Measurements from ENCODE around the gene HOXA1.
A peak's percentile ranks its signal among the peaks of the same experiment; 100 is the strongest.

Gene HOXA1

GRCh38 chr7:27117887-27118491, 22.2 kb upstream of the HOXA1 start:
- Histone ChIP-seq H3K36me3 (ENCODE audit: control insufficient read depth in 5 of 5, insufficient read depth in 5 of 5, low read length in 5 of 5) (peaks cover 5 to 15% (median 9%) of the 10 kb centered on the region in 5 donors), H3K27me3 (ENCODE audit: control insufficient read depth in 5 of 5, insufficient read depth in 4 of 5, low read length in 5 of 5) (no peaks in the 10 kb centered on the region), H3K27ac (ENCODE audit: low read depth, low read length) (peak overlapping the region; percentile 80), H3K4me1 (ENCODE audit: control insufficient read depth in 5 of 5, insufficient read depth in 5 of 5, low read length in 5 of 5) (peaks cover 4 to 92% (median 61%) of the 10 kb centered on the region in 5 donors), H3K9me3 (ENCODE audit: control insufficient read depth in 5 of 5, low read length in 5 of 5) (no peaks in the 10 kb centered on the region), H3K4me3 (ENCODE audit: low read depth in 1 of 5, low read length in 5 of 5) (peak overlapping the region in 4 of 5 donors; percentile 25 to 53 (median 46)), H3K9ac (ENCODE audit: low read length in 5 of 5) (peak overlapping the region in 1 of 5 donors; percentile 52)

- Histone ChIP-seq H3K4me3 (ENCODE audit: low read depth in 1 of 5, low read length in 5 of 5) (peak overlapping the region in 3 of 5 donors; percentile 25 to 53 (median 47)), H3K9me3 (ENCODE audit: control insufficient read depth in 5 of 5, low read length in 5 of 5) (no peaks in the 10 kb centered on the region), H3K36me3 (ENCODE audit: control insufficient read depth in 5 of 5, insufficient read depth in 5 of 5, low read length in 5 of 5) (peaks cover 4 to 8% (median 5%) of the 10 kb centered on the region in 5 donors), H3K9ac (ENCODE audit: low read length in 5 of 5) (peak overlapping the region in 1 of 5 donors; percentile 66), H3K4me1 (ENCODE audit: control insufficient read depth in 5 of 5, insufficient read depth in 5 of 5, low read length in 5 of 5) (peaks cover 5 to 92% (median 69%) of the 10 kb centered on the region in 5 donors), H3K27me3 (ENCODE audit: control insufficient read depth in 5 of 5, insufficient read depth in 4 of 5, low read length in 5 of 5) (no peaks in the 10 kb centered on the region), H3K27ac (ENCODE audit: low read depth, low read length) (peak overlapping the region; percentile 80)
Measured at GRCh38 chr7:27116962-27117886, 21.4 kb upstream of the HOXA1 start.

GRCh38 chr7:27116031-27116961, 20.5 kb upstream of the HOXA1 start:
- Histone ChIP-seq H3K4me3 (ENCODE audit: low read depth in 1 of 5, low read length in 5 of 5) (peak overlapping the region in 4 of 5 donors; percentile 27 to 54 (median 46)), H3K9me3 (ENCODE audit: control insufficient read depth in 5 of 5, low read length in 5 of 5) (no peaks in the 10 kb centered on the region), H3K27ac (ENCODE audit: low read depth, low read length) (peak overlapping the region; percentile 80), H3K9ac (ENCODE audit: low read length in 5 of 5) (peak overlapping the region in 3 of 5 donors; percentile 17 to 71 (median 68)), H3K27me3 (ENCODE audit: control insufficient read depth in 5 of 5, insufficient read depth in 4 of 5, low read length in 5 of 5) (no peaks in the 10 kb centered on the region), H3K4me1 (ENCODE audit: control insufficient read depth in 5 of 5, insufficient read depth in 5 of 5, low read length in 5 of 5) (peaks cover 10 to 92% (median 74%) of the 10 kb centered on the region in 5 donors), H3K36me3 (ENCODE audit: control insufficient read depth in 5 of 5, insufficient read depth in 5 of 5, low read length in 5 of 5) (peaks cover 0 to 3% (median under 1%) of the 10 kb centered on the region in 5 donors)

- peak overlapping the region; percentile 2 to 54 (median 27) for H3K4me3 ChIP-seq (ENCODE audit: low read depth in 1 of 5, low read length in 5 of 5)
- peak overlapping the region; percentile 80 for H3K27ac ChIP-seq (ENCODE audit: low read depth, low read length)
- H3K9me3 ChIP-seq (ENCODE audit: control insufficient read depth in 5 of 5, low read length in 5 of 5), result no peaks in the 10 kb centered on the region
- peak overlapping the region in 4 of 5 donors; percentile 8 to 71 (median 62) for H3K9ac ChIP-seq (ENCODE audit: low read length in 5 of 5)
- peaks cover 10 to 92% (median 74%) of the 10 kb centered on the region in 5 donors for H3K4me1 ChIP-seq (ENCODE audit: control insufficient read depth in 5 of 5, insufficient read depth in 5 of 5, low read length in 5 of 5)
- peaks cover 0 to 3% (median 0%) of the 10 kb centered on the region in 5 donors for H3K36me3 ChIP-seq (ENCODE audit: control insufficient read depth in 5 of 5, insufficient read depth in 5 of 5, low read length in 5 of 5)
- H3K27me3 ChIP-seq (ENCODE audit: control insufficient read depth in 5 of 5, insufficient read depth in 4 of 5, low read length in 5 of 5), result no peaks in the 10 kb centered on the region
Measured at GRCh38 chr7:27115221-27116026, 19.6 kb upstream of the HOXA1 start.

- Histone ChIP-seq H3K9ac (ENCODE audit: low read length in 5 of 5) (peak overlapping the region in 2 of 5 donors; percentile 56 to 71), H3K4me1 (ENCODE audit: control insufficient read depth in 5 of 5, insufficient read depth in 5 of 5, low read length in 5 of 5) (peaks cover 10 to 92% (median 76%) of the 10 kb centered on the region in 5 donors), H3K4me3 (ENCODE audit: low read depth in 1 of 5, low read length in 5 of 5) (peak overlapping the region in 4 of 5 donors; percentile 22 to 54 (median 39)), H3K27me3 (ENCODE audit: control insufficient read depth in 5 of 5, insufficient read depth in 4 of 5, low read length in 5 of 5) (no peaks in the 10 kb centered on the region), H3K36me3 (ENCODE audit: control insufficient read depth in 5 of 5, insufficient read depth in 5 of 5, low read length in 5 of 5) (peaks cover 0 to 4% (median 1%) of the 10 kb centered on the region in 5 donors), H3K9me3 (ENCODE audit: control insufficient read depth in 5 of 5, low read length in 5 of 5) (no peaks in the 10 kb centered on the region), H3K27ac (ENCODE audit: low read depth, low read length) (peak overlapping the region; percentile 80)
Measured at GRCh38 chr7:27114881-27115220, 19.1 kb upstream of the HOXA1 start.

- Histone ChIP-seq H3K4me3 (ENCODE audit: low read depth in 1 of 5, low read length in 5 of 5) (peak overlapping the region in 4 of 5 donors; percentile 35 to 50 (median 48)), H3K27ac (ENCODE audit: low read depth, low read length) (peak overlapping the region; percentile 85), H3K9me3 (ENCODE audit: control insufficient read depth in 5 of 5, low read length in 5 of 5) (no peaks in the 10 kb centered on the region), H3K36me3 (ENCODE audit: control insufficient read depth in 5 of 5, insufficient read depth in 5 of 5, low read length in 5 of 5) (peaks cover 0 to 6% (median 4%) of the 10 kb centered on the region in 5 donors), H3K27me3 (ENCODE audit: control insufficient read depth in 5 of 5, insufficient read depth in 4 of 5, low read length in 5 of 5) (no peaks in the 10 kb centered on the region), H3K4me1 (ENCODE audit: control insufficient read depth in 5 of 5, insufficient read depth in 5 of 5, low read length in 5 of 5) (peaks cover 12 to 90% (median 78%) of the 10 kb centered on the region in 5 donors), H3K9ac (ENCODE audit: low read length in 5 of 5) (peak overlapping the region; percentile 45 to 73 (median 66))
Measured at GRCh38 chr7:27113991-27114769, 18.4 kb upstream of the HOXA1 start.

- H3K9ac ChIP-seq (ENCODE audit: low read length in 5 of 5), result peak overlapping the region in 3 of 5 donors; percentile 14 to 74 (median 46)
- peaks cover 16 to 90% (median 79%) of the 10 kb centered on the region in 5 donors for H3K4me1 ChIP-seq (ENCODE audit: control insufficient read depth in 5 of 5, insufficient read depth in 5 of 5, low read length in 5 of 5)
- H3K36me3 ChIP-seq (ENCODE audit: control insufficient read depth in 5 of 5, insufficient read depth in 5 of 5, low read length in 5 of 5), result peaks cover 0 to 6% (median 3%) of the 10 kb centered on the region in 5 donors
- H3K27me3 ChIP-seq (ENCODE audit: control insufficient read depth in 5 of 5, insufficient read depth in 4 of 5, low read length in 5 of 5), result no peaks in the 10 kb centered on the region
- H3K4me3 ChIP-seq (ENCODE audit: low read depth in 1 of 5, low read length in 5 of 5), result peak overlapping the region; percentile 38 to 67 (median 46)
- peak overlapping the region; percentile 94 for H3K27ac ChIP-seq (ENCODE audit: low read depth, low read length)
- H3K9me3 ChIP-seq (ENCODE audit: control insufficient read depth in 5 of 5, low read length in 5 of 5), result no peaks in the 10 kb centered on the region
Measured at GRCh38 chr7:27112955-27113949, 17.5 kb upstream of the HOXA1 start.
